Suprapubic skin (tissue), 4 donors: ENCODE results near the gene PRCP. TPM values are rescaled to one million over a fixed set of nuclear protein-coding genes. Genes with fewer than 3 reads are reported as not detected.

Experiments
- DNase-seq, 2 donors: peaks; one replicate each; pipeline ENCODE4 v3.0.0-alpha.2; 2019; ENCODE audit warnings: low spot score in 2 of 2
- H3K27ac ChIP-seq: fragments of 200-600 bp; sonication (generic); one replicate; pipeline ENCODE4 v1.5.1; 2019
- H3K27me3 ChIP-seq: fragments of 200-600 bp; sonication (generic); one replicate; pipeline ENCODE4 v1.5.1; 2019
- H3K36me3 ChIP-seq: fragments of 200-600 bp; sonication (generic); one replicate; pipeline ENCODE4 v1.5.1; 2019
- H3K4me1 ChIP-seq: fragments of 200-600 bp; sonication (generic); one replicate; pipeline ENCODE4 v1.5.1; 2019
- H3K4me3 ChIP-seq: fragments of 200-600 bp; sonication (generic); one replicate; pipeline ENCODE4 v1.5.1; 2019; ENCODE audit warnings: mild to moderate bottlenecking
- H3K9me3 ChIP-seq: fragments of 200-600 bp; sonication (generic); one replicate; pipeline ENCODE4 v1.5.1; 2019
- EP300 ChIP-seq: sonication (generic); formaldehyde crosslinking; IDR thresholded peaks from one replicate; pipeline ENCODE4 v1.6.1; 2017; ENCODE audit warnings: antibody characterized with exemption
- POLR2A ChIP-seq, 2 donors: fragments of 450-650 bp; IDR thresholded peaks; one replicate each; pipeline ENCODE4 v1.6.1; 2017; ENCODE audit warnings: antibody characterized with exemption in 2 of 2, mild to moderate bottlenecking in 2 of 2, moderate library complexity in 2 of 2
- POLR2AphosphoS5 ChIP-seq, 3 donors: sonication (generic); formaldehyde crosslinking; IDR thresholded peaks; one replicate each; pipeline ENCODE4 v1.6.1; 2017; ENCODE audit warnings: antibody characterized with exemption in 3 of 3
- WGBS: methylation state at CpG from one replicate; pipeline ENCODE4 v1.1.5; 2018; 5-methylcytosine and 5-hydroxymethylcytosine counted together
- total RNA-seq, 4 donors: library from RNA; depleted of rRNA; stranded (reverse); fragments of >200 nt; gene quantifications; one replicate each; pipeline ENCODE4 v1.1.0, GENCODE V29; 2016
- TF ChIP-seq, protein P1 (sequence below), 2 donors: fragments of 200-600 bp in 1 of 2; fragments of 450-650 bp in 1 of 2; sonication (generic) in 1 of 2; IDR thresholded peaks; one replicate each; pipeline ENCODE4 v1.5.1; 2016 to 2019; ENCODE audit warnings: antibody characterized with exemption in 2 of 2, mild to moderate bottlenecking in 1 of 2, moderate library complexity in 1 of 2

PRCP gene
- total RNA-seq, 4 donors from 2014 or later: 36.0 to 50.9 (median 50.4) TPM

GRCh38 chr11:82942376-82942775 is 42.1 kb upstream of the PRCP start:
- Histone ChIP-seq H3K27me3 (no peaks in the 10 kb centered on the region), H3K4me1 (no peaks in the 10 kb centered on the region), H3K36me3 (no peaks in the 10 kb centered on the region), H3K27ac (no peak overlapping the region), H3K4me3 (no peak overlapping the region), H3K9me3 (peaks cover 4% of the 10 kb centered on the region)
- 100% methylated on average over 1 of the region's 2 CpGs for WGBS
- DNase-seq: no peak
- TF ChIP-seq POLR2A (IDR thresholded peaks at IDR 0.05) (no peak), POLR2AphosphoS5 (IDR thresholded peaks at IDR 0.05) (no peak), EP300 (no peak)
- TF ChIP-seq, protein P1, sequence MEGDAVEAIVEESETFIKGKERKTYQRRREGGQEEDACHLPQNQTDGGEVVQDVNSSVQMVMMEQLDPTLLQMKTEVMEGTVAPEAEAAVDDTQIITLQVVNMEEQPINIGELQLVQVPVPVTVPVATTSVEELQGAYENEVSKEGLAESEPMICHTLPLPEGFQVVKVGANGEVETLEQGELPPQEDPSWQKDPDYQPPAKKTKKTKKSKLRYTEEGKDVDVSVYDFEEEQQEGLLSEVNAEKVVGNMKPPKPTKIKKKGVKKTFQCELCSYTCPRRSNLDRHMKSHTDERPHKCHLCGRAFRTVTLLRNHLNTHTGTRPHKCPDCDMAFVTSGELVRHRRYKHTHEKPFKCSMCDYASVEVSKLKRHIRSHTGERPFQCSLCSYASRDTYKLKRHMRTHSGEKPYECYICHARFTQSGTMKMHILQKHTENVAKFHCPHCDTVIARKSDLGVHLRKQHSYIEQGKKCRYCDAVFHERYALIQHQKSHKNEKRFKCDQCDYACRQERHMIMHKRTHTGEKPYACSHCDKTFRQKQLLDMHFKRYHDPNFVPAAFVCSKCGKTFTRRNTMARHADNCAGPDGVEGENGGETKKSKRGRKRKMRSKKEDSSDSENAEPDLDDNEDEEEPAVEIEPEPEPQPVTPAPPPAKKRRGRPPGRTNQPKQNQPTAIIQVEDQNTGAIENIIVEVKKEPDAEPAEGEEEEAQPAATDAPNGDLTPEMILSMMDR (IDR thresholded peaks at IDR 0.05): no peak

DNA sequence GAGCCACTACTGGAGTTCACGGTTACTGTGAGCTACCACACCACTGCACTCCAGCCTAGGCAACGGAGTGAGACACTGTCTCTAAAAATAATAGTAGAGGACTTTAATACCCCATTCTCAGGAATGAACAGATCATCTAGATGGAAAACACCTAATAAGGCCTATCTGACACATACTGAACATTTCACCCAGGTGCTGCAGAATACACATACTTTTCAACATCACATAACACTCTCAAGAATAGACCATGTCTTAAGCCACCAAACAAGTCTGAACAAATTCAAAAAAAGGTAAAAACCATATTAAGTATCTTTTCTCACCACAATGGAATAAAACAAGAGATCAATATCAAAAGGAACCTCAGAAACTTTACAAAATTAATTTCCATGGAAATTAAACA is 39.2 kb upstream of the PRCP start:
- Histone ChIP-seq H3K4me1 (no peaks in the 10 kb centered on the region), H3K27ac (no peak overlapping the region), H3K9me3 (peaks cover 4% of the 10 kb centered on the region), H3K4me3 (no peak overlapping the region), H3K36me3 (no peaks in the 10 kb centered on the region), H3K27me3 (no peaks in the 10 kb centered on the region)
- DNase-seq: no peak
- TF ChIP-seq POLR2AphosphoS5 (IDR thresholded peaks at IDR 0.05) (no peak), EP300 (no peak), POLR2A (IDR thresholded peaks at IDR 0.05) (no peak)
- TF ChIP-seq, protein P1 (IDR thresholded peaks at IDR 0.05): no peak
- 86% methylated on average over 2 of the region's 2 CpGs for WGBS

DNA sequence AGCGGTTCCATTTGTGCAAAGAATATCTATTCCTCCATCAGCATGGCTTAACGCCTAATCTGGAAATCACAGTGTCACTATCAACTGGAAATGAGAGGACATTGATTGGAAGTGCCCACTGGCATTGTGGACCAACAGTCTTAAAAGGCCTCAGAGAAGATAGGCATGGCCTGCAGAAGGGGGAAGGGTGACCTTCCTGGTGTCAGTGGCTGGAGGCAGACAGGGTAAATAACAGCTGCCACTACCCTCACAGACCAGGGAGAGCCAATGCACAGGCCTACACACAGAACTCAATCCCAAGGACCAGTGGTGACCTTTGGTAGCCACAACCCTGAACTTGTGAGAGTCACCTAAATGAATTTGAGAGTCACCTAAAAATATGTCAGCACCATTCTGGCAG is 37.3 kb upstream of the PRCP start:
- WGBS: 97% methylated on average over 2 of the region's 2 CpGs

GRCh38 chr11:82936261-82936660 is 36.0 kb upstream of the PRCP start:
- no peak for TF ChIP-seq EP300
- TF ChIP-seq POLR2A (IDR thresholded peaks at IDR 0.05): no peak
- no peak for TF ChIP-seq POLR2AphosphoS5 (IDR thresholded peaks at IDR 0.05)
- TF ChIP-seq, protein P1 (IDR thresholded peaks at IDR 0.05): no peak
- no peak overlapping the region for H3K27ac ChIP-seq
- 93% methylated on average over 3 of the region's 3 CpGs for WGBS
- no peaks in the 10 kb centered on the region for H3K27me3 ChIP-seq
- no peak overlapping the region for H3K4me3 ChIP-seq
- H3K36me3 ChIP-seq: no peaks in the 10 kb centered on the region
- H3K9me3 ChIP-seq: no peaks in the 10 kb centered on the region
- no peaks in the 10 kb centered on the region for H3K4me1 ChIP-seq
- no peak for DNase-seq

More for the DNA sequence above, 37.3 kb upstream of the PRCP start:
- no peaks in the 10 kb centered on the region for H3K4me1 ChIP-seq
- no peak for DNase-seq
- TF ChIP-seq POLR2AphosphoS5 (IDR thresholded peaks at IDR 0.05) (no peak), POLR2A (IDR thresholded peaks at IDR 0.05) (no peak), EP300 (no peak)
- TF ChIP-seq, protein P1 (IDR thresholded peaks at IDR 0.05): no peak
- no peak overlapping the region for H3K27ac ChIP-seq
- no peaks in the 10 kb centered on the region for H3K27me3 ChIP-seq
- no peak overlapping the region for H3K4me3 ChIP-seq
- H3K9me3 ChIP-seq: no peaks in the 10 kb centered on the region
- no peaks in the 10 kb centered on the region for H3K36me3 ChIP-seq

- WGBS: 100% methylated on average over 1 of the region's 1 CpG
- no peak overlapping the region for H3K4me3 ChIP-seq
- H3K4me1 ChIP-seq: no peaks in the 10 kb centered on the region
- DNase-seq: no peak
- no peaks in the 10 kb centered on the region for H3K9me3 ChIP-seq
- no peak overlapping the region for H3K27ac ChIP-seq
- no peaks in the 10 kb centered on the region for H3K36me3 ChIP-seq
- no peak for TF ChIP-seq POLR2AphosphoS5 (IDR thresholded peaks at IDR 0.05)
- TF ChIP-seq, protein P1 (IDR thresholded peaks at IDR 0.05): no peak
- no peak for TF ChIP-seq EP300
- no peak for TF ChIP-seq POLR2A (IDR thresholded peaks at IDR 0.05)
- H3K27me3 ChIP-seq: no peaks in the 10 kb centered on the region
Measured at GRCh38 chr11:82932564-82932963, 32.3 kb upstream of the PRCP start.
